ENCODE data around the gene TTLL5. TPM values are rescaled to one million over a fixed set of nuclear protein-coding genes. Genes with fewer than 3 reads are reported as not detected.

TTLL5 gene
- total and polyA plus RNA-seq, 9 of the 15 experiments (the other 6 are each of a cell fraction or from before 2014, with no cell fraction given) = 4.1 to 18.9 (median 12.6) TPM

GRCh38 chr14:75726321-75726720, 65.3 kb downstream of the TTLL5 start (continued):
- TF ChIP-seq, protein P1, sequence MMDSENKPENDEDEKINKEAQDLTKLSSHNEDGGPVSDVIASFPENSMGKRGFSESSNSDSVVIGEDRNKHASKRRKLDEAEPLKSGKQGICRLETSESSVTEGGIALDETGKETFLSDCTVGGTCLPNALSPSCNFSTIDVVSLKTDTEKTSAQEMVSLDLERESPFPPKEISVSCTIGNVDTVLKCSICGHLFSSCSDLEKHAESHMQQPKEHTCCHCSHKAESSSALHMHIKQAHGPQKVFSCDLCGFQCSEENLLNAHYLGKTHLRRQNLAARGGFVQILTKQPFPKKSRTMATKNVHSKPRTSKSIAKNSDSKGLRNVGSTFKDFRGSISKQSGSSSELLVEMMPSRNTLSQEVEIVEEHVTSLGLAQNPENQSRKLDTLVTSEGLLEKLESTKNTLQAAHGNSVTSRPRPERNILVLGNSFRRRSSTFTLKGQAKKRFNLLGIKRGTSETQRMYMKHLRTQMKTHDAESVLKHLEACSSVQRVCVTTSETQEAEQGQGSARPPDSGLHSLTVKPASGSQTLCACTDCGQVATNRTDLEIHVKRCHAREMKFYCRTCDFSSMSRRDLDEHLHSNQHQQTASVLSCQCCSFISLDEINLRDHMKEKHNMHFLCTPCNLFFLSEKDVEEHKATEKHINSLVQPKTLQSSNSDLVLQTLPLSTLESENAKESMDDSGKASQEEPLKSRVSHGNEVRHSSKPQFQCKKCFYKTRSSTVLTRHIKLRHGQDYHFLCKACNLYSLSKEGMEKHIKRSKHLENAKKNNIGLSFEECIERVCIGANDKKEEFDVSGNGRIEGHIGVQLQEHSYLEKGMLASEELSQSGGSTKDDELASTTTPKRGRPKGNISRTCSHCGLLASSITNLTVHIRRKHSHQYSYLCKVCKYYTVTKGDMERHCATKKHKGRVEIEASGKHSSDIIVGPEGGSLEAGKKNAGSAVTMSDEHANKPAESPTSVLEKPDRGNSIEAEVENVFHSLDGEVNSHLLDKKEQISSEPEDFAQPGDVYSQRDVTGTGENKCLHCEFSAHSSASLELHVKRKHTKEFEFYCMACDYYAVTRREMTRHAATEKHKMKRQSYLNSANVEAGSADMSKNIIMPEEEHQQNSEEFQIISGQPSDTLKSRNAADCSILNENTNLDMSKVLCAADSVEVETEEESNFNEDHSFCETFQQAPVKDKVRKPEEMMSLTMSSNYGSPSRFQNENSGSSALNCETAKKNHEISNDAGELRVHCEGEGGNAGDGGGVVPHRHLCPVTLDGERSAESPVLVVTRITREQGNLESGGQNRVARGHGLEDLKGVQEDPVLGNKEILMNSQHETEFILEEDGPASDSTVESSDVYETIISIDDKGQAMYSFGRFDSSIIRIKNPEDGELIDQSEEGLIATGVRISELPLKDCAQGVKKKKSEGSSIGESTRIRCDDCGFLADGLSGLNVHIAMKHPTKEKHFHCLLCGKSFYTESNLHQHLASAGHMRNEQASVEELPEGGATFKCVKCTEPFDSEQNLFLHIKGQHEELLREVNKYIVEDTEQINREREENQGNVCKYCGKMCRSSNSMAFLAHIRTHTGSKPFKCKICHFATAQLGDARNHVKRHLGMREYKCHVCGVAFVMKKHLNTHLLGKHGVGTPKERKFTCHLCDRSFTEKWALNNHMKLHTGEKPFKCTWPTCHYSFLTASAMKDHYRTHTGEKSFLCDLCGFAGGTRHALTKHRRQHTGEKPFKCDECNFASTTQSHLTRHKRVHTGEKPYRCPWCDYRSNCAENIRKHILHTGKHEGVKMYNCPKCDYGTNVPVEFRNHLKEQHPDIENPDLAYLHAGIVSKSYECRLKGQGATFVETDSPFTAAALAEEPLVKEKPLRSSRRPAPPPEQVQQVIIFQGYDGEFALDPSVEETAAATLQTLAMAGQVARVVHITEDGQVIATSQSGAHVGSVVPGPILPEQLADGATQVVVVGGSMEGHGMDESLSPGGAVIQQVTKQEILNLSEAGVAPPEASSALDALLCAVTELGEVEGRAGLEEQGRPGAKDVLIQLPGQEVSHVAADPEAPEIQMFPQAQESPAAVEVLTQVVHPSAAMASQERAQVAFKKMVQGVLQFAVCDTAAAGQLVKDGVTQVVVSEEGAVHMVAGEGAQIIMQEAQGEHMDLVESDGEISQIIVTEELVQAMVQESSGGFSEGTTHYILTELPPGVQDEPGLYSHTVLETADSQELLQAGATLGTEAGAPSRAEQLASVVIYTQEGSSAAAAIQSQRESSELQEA (IDR thresholded peaks at IDR 0.05; ENCODE audit: low read depth) = no peak
- TF ChIP-seq, protein P2, sequence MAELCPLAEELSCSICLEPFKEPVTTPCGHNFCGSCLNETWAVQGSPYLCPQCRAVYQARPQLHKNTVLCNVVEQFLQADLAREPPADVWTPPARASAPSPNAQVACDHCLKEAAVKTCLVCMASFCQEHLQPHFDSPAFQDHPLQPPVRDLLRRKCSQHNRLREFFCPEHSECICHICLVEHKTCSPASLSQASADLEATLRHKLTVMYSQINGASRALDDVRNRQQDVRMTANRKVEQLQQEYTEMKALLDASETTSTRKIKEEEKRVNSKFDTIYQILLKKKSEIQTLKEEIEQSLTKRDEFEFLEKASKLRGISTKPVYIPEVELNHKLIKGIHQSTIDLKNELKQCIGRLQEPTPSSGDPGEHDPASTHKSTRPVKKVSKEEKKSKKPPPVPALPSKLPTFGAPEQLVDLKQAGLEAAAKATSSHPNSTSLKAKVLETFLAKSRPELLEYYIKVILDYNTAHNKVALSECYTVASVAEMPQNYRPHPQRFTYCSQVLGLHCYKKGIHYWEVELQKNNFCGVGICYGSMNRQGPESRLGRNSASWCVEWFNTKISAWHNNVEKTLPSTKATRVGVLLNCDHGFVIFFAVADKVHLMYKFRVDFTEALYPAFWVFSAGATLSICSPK (IDR thresholded peaks at IDR 0.05; ENCODE audit: borderline replicate concordance) = no peak
- TF ChIP-seq STAG1 (CRISPR knock-in tag; IDR thresholded peaks at IDR 0.05; ENCODE audit: borderline replicate concordance) (no peak), MTA2 (IDR thresholded peaks at IDR 0.05; ENCODE audit: low read depth) (no peak), TBP (optimal IDR thresholded peaks at IDR 0.05; ENCODE audit: low read depth, low read length) (no peak), TAF15 (IDR thresholded peaks at IDR 0.05; ENCODE audit: low read depth, low read length) (no peak), CHD1 (IDR thresholded peaks at IDR 0.05; ENCODE audit: low read length) (no peak), ZFP36 (IDR thresholded peaks at IDR 0.05; ENCODE audit: low read depth, low read length, partially characterized antibody) (no peak), ZC3H4 (CRISPR knock-in tag; IDR thresholded peaks at IDR 0.05; ENCODE audit: borderline replicate concordance) (no peak), TCF3 (CRISPR knock-in tag; IDR thresholded peaks at IDR 0.05) (no peak), SLC30A9 (CRISPR knock-in tag; IDR thresholded peaks at IDR 0.05) (no peak)
